GM12878 (cell line): ENCODE results near the gene PCDHA12. TPM values are rescaled to one million over a fixed set of nuclear protein-coding genes. Genes with fewer than 3 reads are reported as not detected.
"Not testable (repeated sequence)": the region's sequence is repeated elsewhere in the genome, so short reads cannot be mapped to it uniquely, and the experiment has no call there.

Source experiments
- ATAC-seq: fragments of 200-7000 bp; cut with Tn5 transposase; 3 replicates; pipeline ENCODE4 v1.9.1; 2020; ENCODE audit warnings: mild to moderate bottlenecking, moderate library complexity
- BruUV-seq: library from RNA; stranded (reverse); fragments of 400-500 nt; replicated peaks from 2 replicates; lab custom pipeline; 2021; lab: Mats Ljungman, UMichigan
- CTCF ChIA-PET: fragments of 300-600 bp; sonication (Branson Sonifier 250); formaldehyde crosslinking; extraction: SDS; loops from one replicate; lab custom pipeline; 2021; ENCODE audit warnings: inconsistent platforms; lab: Yijun Ruan, JAX
- POLR2A ChIA-PET: fragments of 350-600 bp; formaldehyde crosslinking; extraction: SDS; loops from one replicate; lab custom pipeline; 2021; ENCODE audit warnings: inconsistent platforms; lab: Charles Lee
- RAD21 ChIA-PET: fragments of 300-600 bp; sonication (Branson Sonifier 250); formaldehyde crosslinking; loops from one replicate; lab custom pipeline; 2023; ENCODE audit warnings: antibody characterized with exemption; ENCODE audit not compliant: unreplicated experiment; lab: Charles Lee
- SMC1A ChIA-PET: fragments of 300-600 bp; sonication (Branson Sonifier 250); formaldehyde crosslinking; loops from one replicate; lab custom pipeline; 2023; ENCODE audit not compliant: unreplicated experiment, uncharacterized antibody; lab: Charles Lee
- DNase-seq: peaks from one replicate; pipeline ENCODE4 v3.0.0-alpha.2; 2011; ENCODE audit warnings: low read depth, low spot score
- FAIRE-seq: peaks from 3 replicates; lab custom pipeline; 2011; peaks lifted over from hg19 to GRCh38; lab: Jason Lieb, UNC
- H2AFZ ChIP-seq: 2 replicates; pipeline ENCODE4 v1.6.0; 2011; ENCODE audit warnings: low read depth, low read length, control low read depth; ENCODE audit not compliant: control insufficient read depth
- H3K27ac ChIP-seq: 2 replicates; pipeline ENCODE4 v1.5.1; 2011; ENCODE audit warnings: control low read depth; ENCODE audit not compliant: control insufficient read depth, insufficient read depth
- H3K27me3 ChIP-seq, 2 experiments: replicated peaks in 1 of 2; 2 replicates each; pipeline versions ENCODE4 v1.6.0 to v1.6.1; 2011; ENCODE audit warnings: low read length in 1 of 2; ENCODE audit not compliant: control insufficient read depth in 2 of 2, insufficient read depth in 2 of 2
- H3K36me3 ChIP-seq, 2 experiments: 2 replicates each; pipeline ENCODE4 v1.5.1; 2011; ENCODE audit warnings: low read length in 1 of 2; ENCODE audit not compliant: control insufficient read depth in 2 of 2, insufficient read depth in 2 of 2
- H3K4me1 ChIP-seq: 2 replicates; pipeline ENCODE4 v1.6.1; 2011; ENCODE audit warnings: mild to moderate bottlenecking, low read length, moderate library complexity, mixed read lengths; ENCODE audit not compliant: control insufficient read depth, insufficient read depth
- H3K4me2 ChIP-seq: 2 replicates; pipeline ENCODE4 v1.6.0; 2011; ENCODE audit warnings: control low read depth; ENCODE audit not compliant: control insufficient read depth, insufficient read depth
- H3K4me3 ChIP-seq: fragments of 200-600 bp; sonication (generic); 2 replicates; pipeline ENCODE4 v1.5.1; 2016
- H3K79me2 ChIP-seq: 2 replicates; pipeline ENCODE4 v1.6.0; 2011; ENCODE audit warnings: low read length; ENCODE audit not compliant: control insufficient read depth, insufficient read depth
- H3K9ac ChIP-seq: 2 replicates; pipeline ENCODE4 v1.8.0; 2011; ENCODE audit warnings: low read length, control low read depth, mixed read lengths; ENCODE audit not compliant: control insufficient read depth, insufficient read depth
- H3K9me3 ChIP-seq: replicated peaks from 3 replicates; pipeline ENCODE4 v1.5.1; 2011; ENCODE audit warnings: mild to moderate bottlenecking, low read length; ENCODE audit not compliant: control insufficient read depth, insufficient read depth
- H4K20me1 ChIP-seq: 2 replicates; pipeline ENCODE4 v1.6.0; 2011; ENCODE audit not compliant: control insufficient read depth, insufficient read depth
- BACH1 ChIP-seq: fragments of 450-650 bp; IDR thresholded peaks from 2 replicates; pipeline ENCODE4 v1.6.1; 2017; ENCODE audit warnings: mild to moderate bottlenecking, borderline replicate concordance
- BMI1 ChIP-seq: fragments of 450-650 bp; IDR thresholded peaks from 2 replicates; pipeline ENCODE4 v1.6.1; 2016; ENCODE audit warnings: mild to moderate bottlenecking, moderate library complexity, borderline replicate concordance
- CREB1 ChIP-seq: IDR thresholded peaks from 2 replicates; pipeline ENCODE4 v1.6.1; 2012; ENCODE audit warnings: low read depth, mild to moderate bottlenecking, inconsistent platforms
- FOXM1 ChIP-seq: IDR thresholded peaks from 2 replicates; pipeline ENCODE4 v1.6.1; 2012; ENCODE audit warnings: low read depth, mild to moderate bottlenecking, inconsistent platforms, low read length, moderate library complexity
- GATAD2B ChIP-seq: fragments of 450-650 bp; conservative IDR thresholded peaks from 2 replicates; pipeline ENCODE4 v1.6.1; 2017; ENCODE audit warnings: low read depth, mild to moderate bottlenecking, moderate library complexity
- JUNB ChIP-seq: IDR thresholded peaks from 2 replicates; pipeline ENCODE4 v1.6.1; 2016; ENCODE audit warnings: antibody characterized with exemption, mild to moderate bottlenecking
- KDM1A ChIP-seq: fragments of 200-600 bp; sonication (generic); IDR thresholded peaks from 2 replicates; pipeline ENCODE4 v1.6.1; 2016; ENCODE audit warnings: borderline replicate concordance
- KLF5 ChIP-seq: fragments of 450-650 bp; IDR thresholded peaks from 2 replicates; pipeline ENCODE4 v1.6.1; 2014; ENCODE audit warnings: mild to moderate bottlenecking; ENCODE audit not compliant: partially characterized antibody
- MTA2 ChIP-seq: fragments of 450-650 bp; IDR thresholded peaks from 2 replicates; pipeline ENCODE4 v1.6.1; 2016; ENCODE audit warnings: low read depth, mild to moderate bottlenecking, moderate library complexity
- PKNOX1 ChIP-seq: fragments of 450-650 bp; IDR thresholded peaks from 2 replicates; pipeline ENCODE4 v1.6.1; 2016; ENCODE audit warnings: mild to moderate bottlenecking
- PRDM15 ChIP-seq: fragments of 450-650 bp; formaldehyde crosslinking; IDR thresholded peaks from 2 replicates; pipeline ENCODE4 v1.4.0; 2020; ENCODE audit warnings: mild to moderate bottlenecking, moderate library complexity
- RUNX3 ChIP-seq: IDR thresholded peaks from 2 replicates; pipeline ENCODE4 v1.6.1; 2012; ENCODE audit warnings: low read length, inconsistent platforms
- TBL1XR1 ChIP-seq: IDR thresholded peaks from 2 replicates; pipeline ENCODE4 v1.6.1; 2012; ENCODE audit warnings: low read depth, low read length, improper control_type of control experiment
- TCF7 ChIP-seq: IDR thresholded peaks from 2 replicates; pipeline ENCODE4 v1.6.1; 2014; ENCODE audit warnings: antibody characterized with exemption, borderline replicate concordance
- WGBS: methylation state at CpG from one replicate; pipeline ENCODE4 v1.1.6; 2016; ENCODE audit warnings: low lambda C conversion rate; ENCODE audit not compliant: insufficient replicate concordance, insufficient coverage; ENCODE audit errors: missing lambda C conversion rate; 5-methylcytosine and 5-hydroxymethylcytosine counted together
- in situ Hi-C: fragments of 300-500 bp; cut with MboI; formaldehyde crosslinking; loops from 9 replicates; pipeline ENCODE4 v1.14.3; 2018; ENCODE audit warnings: mixed read lengths
- intact Hi-C: fragments of 100-400 bp; cut with micrococcal nuclease; formaldehyde crosslinking; loops from one replicate; pipeline ENCODE4 v1.14.2; 2022; ENCODE audit not compliant: unreplicated experiment
- polyA plus RNA-seq, 11 experiments: library from polyadenylated mRNA; depleted of rRNA in 4 of 11; unstranded in 6 of 11; stranded (reverse) in 5 of 11; fragments of >200 nt; fragmentation: Nextera tagmentation in 4 of 11; fragmentation: Illumina TruSeq in 1 of 11; extraction: Ambion mirVana in 4 of 11; extraction: Trizol in 1 of 11; gene quantifications; 1 replicate in 1 of 11; 2 replicates in 10 of 11; pipeline versions ENCODE4 v1.2.1 to v1.2.3, GENCODE V29; 2011 to 2016; ENCODE audit warnings: inconsistent platforms in 2 of 11, missing spikeins in 2 of 11, low read depth in 1 of 11
- total RNA-seq, 4 experiments: library from RNA; depleted of rRNA in 3 of 4; stranded (reverse); fragments of >200 nt in 3 of 4; fragmentation: Illumina TruSeq in 1 of 4; extraction: Trizol in 1 of 4; gene quantifications; 2 replicates each; pipeline versions ENCODE4 v1.2.1 to v1.2.3, GENCODE V29; 2013 to 2021

Gene PCDHA12
- total and polyA plus RNA-seq, 10 of the 15 experiments (the other 5 are each of a cell fraction or from before 2014, with no cell fraction given): not detected

GRCh38 chr5:140876541-140877261 lies 1.6 kb downstream of the PCDHA12 start:
- H3K9ac ChIP-seq, H4K20me1 ChIP-seq, FAIRE-seq, H3K9me3 ChIP-seq, DNase-seq, CTCF ChIA-PET, H3K4me3 ChIP-seq, in situ Hi-C loops, H3K4me2 ChIP-seq, H3K27me3 ChIP-seq, H3K27ac ChIP-seq, POLR2A ChIA-PET, ATAC-seq, SMC1A ChIA-PET, intact Hi-C loops, H3K4me1 ChIP-seq, H2AFZ ChIP-seq, RAD21 ChIA-PET, H3K36me3 ChIP-seq, H3K79me2 ChIP-seq, BruUV-seq: not testable (repeated sequence)
- WGBS: 84% methylated on average over 41 of the region's 80 CpGs

- H3K4me1 ChIP-seq: no peaks in the 10 kb centered on the region
- no peaks in the 10 kb centered on the region for H4K20me1 ChIP-seq
- CTCF ChIA-PET: no interaction called here
- no peaks in the 10 kb centered on the region for H3K79me2 ChIP-seq
- H2AFZ ChIP-seq: no peak overlapping the region
- no peak overlapping the region for H3K4me3 ChIP-seq
- no peak overlapping the region for H3K4me2 ChIP-seq
- in situ Hi-C loops: no loop called here
- H3K36me3 ChIP-seq: no peaks in the 10 kb centered on the region
- RAD21 ChIA-PET: no interaction called here
- WGBS: 70% methylated on average over 17 of the region's 37 CpGs
- no peaks in the 10 kb centered on the region; the same call in 2 of the 3 replicates for H3K9me3 ChIP-seq
- no peak for FAIRE-seq
- H3K27ac ChIP-seq: no peak overlapping the region
- SMC1A ChIA-PET: no interaction called here
- no TSS peak for BruUV-seq
- POLR2A ChIA-PET: no interaction called here
- no peaks in the 10 kb centered on the region for H3K27me3 ChIP-seq
- no peak for ATAC-seq
- no peak for DNase-seq
- no peak overlapping the region for H3K9ac ChIP-seq
- intact Hi-C loops: no loop called here
- TF ChIP-seq RUNX3: no peak
- TF ChIP-seq GATAD2B: no peak
- TF ChIP-seq JUNB: no peak
- no peak for TF ChIP-seq TBL1XR1
- TF ChIP-seq BACH1: no peak
- no peak for TF ChIP-seq KLF5
- no peak for TF ChIP-seq PKNOX1
- no peak for TF ChIP-seq TCF7
- no peak for TF ChIP-seq KDM1A
- TF ChIP-seq FOXM1: no peak
- no peak for TF ChIP-seq CREB1
- no peak for TF ChIP-seq MTA2
- TF ChIP-seq BMI1: no peak
- no peak for TF ChIP-seq PRDM15 (CRISPR knock-in tag)
These were observed 2.1 kb downstream of the PCDHA12 start for GRCh38 chr5:140877262-140877581.
